Measurements from ENCODE around the gene SLC6A2. TPM values are rescaled to one million over a fixed set of nuclear protein-coding genes. Genes with fewer than 3 reads are reported as not detected.
"Not testable (repeated sequence)": the region's sequence is repeated elsewhere in the genome, so short reads cannot be mapped to it uniquely, and the experiment has no call there.

Gene SLC6A2
- total and polyA plus RNA-seq, 4 experiments from 2014 or later: not detected

DNA sequence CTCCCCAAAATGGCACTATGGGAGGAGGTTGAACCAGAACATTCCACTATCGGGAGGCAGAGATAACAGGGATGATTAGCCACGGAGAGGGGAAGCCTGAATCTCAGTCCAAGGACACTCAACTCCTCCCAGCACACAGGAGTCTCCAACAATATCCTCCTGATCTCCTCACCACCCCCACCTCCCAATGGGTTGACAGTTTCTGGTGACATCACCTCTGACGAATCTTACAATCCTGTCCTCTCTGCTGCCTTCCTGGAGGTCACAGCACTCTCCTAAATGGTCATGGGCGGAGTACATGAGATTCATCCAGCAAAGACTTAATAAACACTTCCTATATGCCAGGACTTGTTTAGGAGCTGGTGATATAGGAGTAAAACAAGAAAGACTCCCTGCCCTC, 80.9 kb downstream of the SLC6A2 start:
- H3K9me3 ChIP-seq (ENCODE audit: control insufficient read depth in 1 of 2, low read length in 2 of 2): no peaks in the 10 kb centered on the region
- no peaks in the 10 kb centered on the region for H3K4me1 Mint-ChIP-seq
- H3K36me3 ChIP-seq (ENCODE audit: insufficient read depth, low read length): no peaks in the 10 kb centered on the region
- H3K4me1 ChIP-seq (ENCODE audit: insufficient read depth, low read length): no peaks in the 10 kb centered on the region
- POLR2A ChIA-PET (ENCODE audit: partially characterized antibody): no interaction called here
- intact Hi-C loops (cut with micrococcal nuclease): no loop called here
- CTCF ChIA-PET (ENCODE audit: partially characterized antibody): no interaction called here
- H3K9me3 Mint-ChIP-seq: no peaks in the 10 kb centered on the region
- H3K27ac ChIP-seq (ENCODE audit: low read depth, low read length): no peak overlapping the region
- H3K36me3 Mint-ChIP-seq: no peaks in the 10 kb centered on the region
- H3K27ac Mint-ChIP-seq: peak overlapping the region in 1 of 7 donors; percentile 78
- peaks cover 9 to 20% of the 10 kb centered on the region in 2 donors for H3K27me3 Mint-ChIP-seq
- no peak overlapping the region for H3K4me3 Mint-ChIP-seq
- H3K4me3 ChIP-seq (ENCODE audit: low read length in 2 of 2): no peak overlapping the region
- DNase-seq: no peak
- no peaks in the 10 kb centered on the region for H3K27me3 ChIP-seq (ENCODE audit: insufficient read depth, low read length)

DNA sequence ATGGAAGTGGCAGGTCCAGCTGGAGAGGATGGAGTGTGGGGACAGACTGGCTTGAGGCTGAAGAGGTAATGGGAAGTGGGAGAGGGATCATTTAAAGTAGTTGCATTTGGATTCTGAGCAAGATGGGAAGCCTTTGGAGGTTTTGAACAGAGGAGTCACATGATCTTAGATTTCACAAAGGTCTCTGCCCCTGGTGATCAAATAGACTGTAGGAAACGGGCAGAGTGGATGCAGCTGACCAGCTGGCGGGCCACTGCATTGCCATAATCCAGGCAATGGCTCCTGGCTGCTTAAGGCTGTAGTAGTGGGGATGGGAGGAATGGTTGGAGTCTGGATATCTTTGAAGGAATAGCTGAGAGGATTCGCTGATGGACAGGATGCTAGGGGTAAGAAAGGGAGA, 81.5 kb downstream of the SLC6A2 start:
- Histone ChIP-seq H3K9me3 (ENCODE audit: control insufficient read depth in 1 of 2, low read length in 2 of 2) (no peaks in the 10 kb centered on the region), H3K27me3 (ENCODE audit: insufficient read depth, low read length) (no peaks in the 10 kb centered on the region), H3K27ac (ENCODE audit: low read depth, low read length) (no peak overlapping the region), H3K36me3 (ENCODE audit: insufficient read depth, low read length) (no peaks in the 10 kb centered on the region), H3K4me3 (ENCODE audit: low read length in 2 of 2) (no peak overlapping the region), H3K4me1 (ENCODE audit: insufficient read depth, low read length) (no peaks in the 10 kb centered on the region)
- peaks cover 9 to 20% of the 10 kb centered on the region in 2 donors for H3K27me3 Mint-ChIP-seq
- ChIA-PET POLR2A (ENCODE audit: partially characterized antibody) (no interaction called here), CTCF (ENCODE audit: partially characterized antibody) (no interaction called here)
- H3K4me3 Mint-ChIP-seq: no peak overlapping the region
- H3K36me3 Mint-ChIP-seq: no peaks in the 10 kb centered on the region
- H3K9me3 Mint-ChIP-seq: no peaks in the 10 kb centered on the region
- intact Hi-C loops (cut with micrococcal nuclease): no loop called here
- peak overlapping the region in 1 of 7 donors; percentile 78 for H3K27ac Mint-ChIP-seq
- DNase-seq: no peak
- H3K4me1 Mint-ChIP-seq: no peaks in the 10 kb centered on the region

DNA sequence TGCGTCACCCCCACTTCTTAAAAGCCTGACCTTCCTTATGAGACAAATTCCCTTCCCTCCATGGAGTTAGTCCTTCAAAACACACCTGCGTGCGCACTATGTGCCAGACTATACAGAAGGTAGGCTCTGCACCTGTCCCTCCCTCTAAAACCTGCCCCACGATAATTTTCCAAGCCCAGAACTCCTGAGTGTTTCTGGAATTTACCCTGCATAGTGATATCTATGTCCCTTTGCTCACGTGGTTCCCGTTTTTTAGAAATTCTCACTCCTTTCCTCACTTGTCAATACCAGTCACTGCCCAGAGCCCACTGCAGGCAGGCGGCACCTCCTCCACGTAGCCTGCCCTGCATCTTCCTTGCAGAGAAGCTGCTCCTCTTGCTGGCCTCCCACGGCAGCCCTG, 82.2 kb downstream of the SLC6A2 start:
- POLR2A ChIA-PET (ENCODE audit: partially characterized antibody): no interaction called here
- no peak overlapping the region for H3K4me3 Mint-ChIP-seq

DNA sequence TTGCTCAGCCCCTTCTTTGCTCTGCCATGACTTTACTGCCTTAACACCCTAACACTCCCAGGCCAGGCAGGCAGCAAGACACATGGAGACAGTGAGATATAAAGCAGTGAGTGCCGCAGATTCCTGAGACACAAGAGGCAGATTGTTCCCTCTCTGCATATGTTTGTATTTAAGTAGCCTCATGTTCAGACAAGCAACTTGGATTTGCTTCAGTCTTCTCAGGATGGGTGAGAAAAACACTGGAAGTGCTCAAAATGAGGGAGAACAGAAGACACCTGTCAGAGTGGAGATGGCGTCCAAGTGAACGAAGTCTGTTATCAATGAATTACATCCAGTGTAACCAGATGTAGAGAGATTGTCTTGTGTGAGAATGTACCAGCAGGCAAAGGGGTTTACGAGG, 90.3 kb downstream of the SLC6A2 start:
- Histone ChIP-seq H3K36me3 (ENCODE audit: insufficient read depth, low read length) (no peaks in the 10 kb centered on the region), H3K27me3 (ENCODE audit: insufficient read depth, low read length) (peaks cover 3% of the 10 kb centered on the region), H3K9me3 (ENCODE audit: control insufficient read depth in 1 of 2, low read length in 2 of 2) (no peaks in the 10 kb centered on the region), H3K4me3 (ENCODE audit: low read length in 2 of 2) (no peak overlapping the region), H3K27ac (ENCODE audit: low read depth, low read length) (no peak overlapping the region), H3K4me1 (ENCODE audit: insufficient read depth, low read length) (no peaks in the 10 kb centered on the region)
- intact Hi-C loops (cut with micrococcal nuclease): no loop called here
- Mint-ChIP-seq H3K4me3 (no peak overlapping the region), H3K27ac (no peak overlapping the region), H3K9me3 (peaks cover 0 to 4% (median 0%) of the 10 kb centered on the region in 8 donors), H3K27me3 (peaks cover 9 to 15% of the 10 kb centered on the region in 2 donors), H3K4me1 (no peaks in the 10 kb centered on the region), H3K36me3 (no peaks in the 10 kb centered on the region)
- DNase-seq: no peak
- CTCF ChIA-PET (ENCODE audit: partially characterized antibody): no interaction called here
- POLR2A ChIA-PET (ENCODE audit: partially characterized antibody): no interaction called here

More for the DNA sequence above, 82.2 kb downstream of the SLC6A2 start:
- H3K27me3 Mint-ChIP-seq: peaks cover 9 to 20% of the 10 kb centered on the region in 2 donors
- H3K4me3 ChIP-seq (ENCODE audit: low read length in 2 of 2): no peak overlapping the region
- H3K27ac ChIP-seq (ENCODE audit: low read depth, low read length): no peak overlapping the region
- no peaks in the 10 kb centered on the region for H3K9me3 ChIP-seq (ENCODE audit: control insufficient read depth in 1 of 2, low read length in 2 of 2)
- H3K4me1 ChIP-seq (ENCODE audit: insufficient read depth, low read length): no peaks in the 10 kb centered on the region
- CTCF ChIA-PET (ENCODE audit: partially characterized antibody): no interaction called here
- no peaks in the 10 kb centered on the region for H3K36me3 ChIP-seq (ENCODE audit: insufficient read depth, low read length)
- H3K9me3 Mint-ChIP-seq: no peaks in the 10 kb centered on the region
- H3K27ac Mint-ChIP-seq: no peak overlapping the region
- H3K27me3 ChIP-seq (ENCODE audit: insufficient read depth, low read length): no peaks in the 10 kb centered on the region
- H3K4me1 Mint-ChIP-seq: no peaks in the 10 kb centered on the region
- no peaks in the 10 kb centered on the region for H3K36me3 Mint-ChIP-seq
- no peak for DNase-seq
- intact Hi-C loops (cut with micrococcal nuclease): no loop called here

DNA sequence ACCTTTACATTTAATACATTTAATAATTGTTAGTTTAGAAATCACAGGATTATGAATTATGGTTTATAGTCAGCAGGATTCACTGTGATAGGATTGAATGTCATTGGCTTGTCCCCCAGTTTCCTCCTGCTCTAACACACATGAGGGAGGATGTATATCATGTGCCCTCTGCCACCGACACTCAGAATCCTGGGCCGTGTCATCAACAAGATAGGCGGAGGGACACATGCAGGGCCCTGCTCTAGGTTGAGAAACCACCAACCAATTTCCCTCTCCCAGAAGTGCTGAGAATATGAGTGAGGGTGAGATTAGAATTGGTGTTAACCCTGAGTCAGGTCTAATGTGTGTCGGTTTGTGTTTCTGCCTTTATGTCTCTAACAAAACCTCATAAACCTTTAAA, 92.0 kb downstream of the SLC6A2 start:
- intact Hi-C loops (cut with micrococcal nuclease): no loop called here
- ChIA-PET CTCF (ENCODE audit: partially characterized antibody) (no interaction called here), POLR2A (ENCODE audit: partially characterized antibody) (no interaction called here)
- H3K27me3 Mint-ChIP-seq: peaks cover 8 to 13% of the 10 kb centered on the region in 2 donors
- peaks cover 0 to 9% (median 5%) of the 10 kb centered on the region in 8 donors for H3K9me3 Mint-ChIP-seq
- no peak overlapping the region for H3K27ac Mint-ChIP-seq
- peaks cover 7 to 10% (median 7%) of the 10 kb centered on the region in 4 donors for H3K4me1 Mint-ChIP-seq
- no peaks in the 10 kb centered on the region for H3K36me3 Mint-ChIP-seq
- no peaks in the 10 kb centered on the region for H3K9me3 ChIP-seq (ENCODE audit: control insufficient read depth in 1 of 2, low read length in 2 of 2)
- no peaks in the 10 kb centered on the region for H3K36me3 ChIP-seq (ENCODE audit: insufficient read depth, low read length)
- H3K4me3 Mint-ChIP-seq: no peak overlapping the region
- peaks cover 3% of the 10 kb centered on the region for H3K27me3 ChIP-seq (ENCODE audit: insufficient read depth, low read length)
- no peaks in the 10 kb centered on the region for H3K4me1 ChIP-seq (ENCODE audit: insufficient read depth, low read length)
- DNase-seq: no peak
- no peak overlapping the region for H3K4me3 ChIP-seq (ENCODE audit: low read length in 2 of 2)
- H3K27ac ChIP-seq (ENCODE audit: low read depth, low read length): no peak overlapping the region

DNA sequence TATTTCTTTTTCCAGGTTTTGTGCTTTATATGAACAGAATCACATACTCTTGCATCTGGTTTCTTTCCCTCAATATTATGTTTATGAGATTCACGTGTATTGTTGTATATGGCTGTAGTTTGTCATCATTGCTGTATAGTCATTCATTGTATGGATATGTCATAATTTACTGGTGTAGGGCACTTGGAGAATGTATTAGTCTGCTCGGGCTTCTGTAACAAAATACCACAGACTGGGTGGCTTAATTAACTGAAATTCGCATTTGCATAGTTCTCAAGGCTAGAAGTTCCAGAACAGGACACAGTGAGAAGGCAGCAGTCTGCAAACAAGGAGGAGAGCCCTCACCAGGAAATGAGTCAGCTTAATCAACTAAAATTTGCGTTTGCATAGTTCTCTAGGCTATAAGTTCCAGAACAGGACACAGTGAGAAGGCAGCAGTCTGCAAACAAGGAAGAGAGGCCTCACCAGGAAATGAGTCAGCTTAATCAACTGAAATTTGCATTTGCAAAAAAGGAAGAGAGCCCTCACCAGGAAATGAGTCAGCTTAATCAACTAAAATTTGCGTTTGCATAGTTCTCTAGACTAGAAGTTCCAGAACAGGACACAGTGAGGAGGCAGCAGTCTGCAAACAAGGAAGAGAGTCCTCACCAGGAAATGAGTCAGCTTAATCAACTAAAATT, 96.8 kb downstream of the SLC6A2 start:
- intact Hi-C loops (cut with micrococcal nuclease); H3K4me3 ChIP-seq (ENCODE audit: low read length in 2 of 2): not testable (repeated sequence)
- peak overlapping the region in 6 of 8 donors; percentile 11 to 73 (median 34) for H3K4me3 Mint-ChIP-seq

DNA sequence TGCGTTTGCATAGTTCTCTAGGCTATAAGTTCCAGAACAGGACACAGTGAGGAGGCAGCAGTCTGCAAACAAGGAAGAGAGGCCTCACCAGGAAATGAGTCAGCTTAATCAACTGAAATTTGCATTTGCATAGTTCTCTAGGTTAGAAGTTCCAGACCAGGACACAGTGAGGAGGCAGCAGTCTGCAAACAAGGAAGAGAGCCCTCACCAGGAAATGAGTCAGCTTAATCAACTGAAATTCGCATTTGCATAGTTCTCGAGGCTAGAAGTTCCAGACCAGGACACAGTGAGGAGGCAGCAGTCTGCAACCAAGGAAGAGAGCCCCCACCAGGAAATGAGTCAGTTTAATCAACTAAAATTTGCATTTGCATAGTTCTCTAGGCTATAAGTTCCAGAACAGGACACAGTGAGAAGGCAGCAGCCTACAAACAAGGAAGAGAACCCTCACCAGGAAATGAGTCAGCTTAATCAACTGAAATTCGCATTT, 97.4 kb downstream of the SLC6A2 start:
- Mint-ChIP-seq H3K4me1 (peaks cover 18 to 28% (median 22%) of the 10 kb centered on the region in 4 donors), H3K4me3 (peak overlapping the region in 7 of 8 donors; percentile 40 to 76 (median 51)), H3K9me3 (peaks cover 2 to 17% (median 12%) of the 10 kb centered on the region in 8 donors), H3K27ac (peak overlapping the region; percentile 73 to 92 (median 90))
- POLR2A ChIA-PET (ENCODE audit: partially characterized antibody); H3K27ac ChIP-seq (ENCODE audit: low read depth, low read length); H3K36me3 ChIP-seq (ENCODE audit: insufficient read depth, low read length); CTCF ChIA-PET (ENCODE audit: partially characterized antibody); H3K27me3 ChIP-seq (ENCODE audit: insufficient read depth, low read length); H3K27me3 Mint-ChIP-seq; H3K9me3 ChIP-seq (ENCODE audit: control insufficient read depth in 1 of 2, low read length in 2 of 2); H3K36me3 Mint-ChIP-seq; intact Hi-C loops (cut with micrococcal nuclease): not testable (repeated sequence)
- H3K4me1 ChIP-seq (ENCODE audit: insufficient read depth, low read length): peaks cover 12% of the 10 kb centered on the region
- peak in 3 of 5 donors; percentile 18 to 52 (median 22) for DNase-seq
- peak overlapping the region in 1 of 2 donors; percentile 8 for H3K4me3 ChIP-seq (ENCODE audit: low read length in 2 of 2)

More for the DNA sequence above, 96.8 kb downstream of the SLC6A2 start:
- H3K9me3 ChIP-seq (ENCODE audit: control insufficient read depth in 1 of 2, low read length in 2 of 2); H3K36me3 Mint-ChIP-seq; H3K27me3 ChIP-seq (ENCODE audit: insufficient read depth, low read length); H3K36me3 ChIP-seq (ENCODE audit: insufficient read depth, low read length); H3K27me3 Mint-ChIP-seq; POLR2A ChIA-PET (ENCODE audit: partially characterized antibody); CTCF ChIA-PET (ENCODE audit: partially characterized antibody); H3K27ac ChIP-seq (ENCODE audit: low read depth, low read length): not testable (repeated sequence)
- H3K4me1 ChIP-seq (ENCODE audit: insufficient read depth, low read length): peaks cover 12% of the 10 kb centered on the region
- peak overlapping the region; percentile 57 to 92 (median 87) for H3K27ac Mint-ChIP-seq
- DNase-seq: peak in 2 of 5 donors; percentile 18 to 25
- peaks cover 18 to 28% (median 22%) of the 10 kb centered on the region in 4 donors for H3K4me1 Mint-ChIP-seq
- peaks cover 2 to 17% (median 12%) of the 10 kb centered on the region in 8 donors for H3K9me3 Mint-ChIP-seq

Measured in CD4-positive, alpha-beta memory T cell (primary cell).